Activated CD8-positive, alpha-beta memory T cell treated with anti-CD3 and anti-CD28 coated beads, Interleukin-2, amount 50 U/mL, for 24 hours (primary cell): ENCODE measurements around the gene CTTNBP2NL.
"Not testable (repeated sequence)": the region's sequence is repeated elsewhere in the genome, so short reads cannot be mapped to it uniquely, and the experiment has no call there.

Experiments used
- DNase-seq: peaks from one replicate; pipeline ENCODE4 v3.0.0-alpha.2; 2020; ENCODE audit errors: extremely low read depth

The CTTNBP2NL gene

DNA sequence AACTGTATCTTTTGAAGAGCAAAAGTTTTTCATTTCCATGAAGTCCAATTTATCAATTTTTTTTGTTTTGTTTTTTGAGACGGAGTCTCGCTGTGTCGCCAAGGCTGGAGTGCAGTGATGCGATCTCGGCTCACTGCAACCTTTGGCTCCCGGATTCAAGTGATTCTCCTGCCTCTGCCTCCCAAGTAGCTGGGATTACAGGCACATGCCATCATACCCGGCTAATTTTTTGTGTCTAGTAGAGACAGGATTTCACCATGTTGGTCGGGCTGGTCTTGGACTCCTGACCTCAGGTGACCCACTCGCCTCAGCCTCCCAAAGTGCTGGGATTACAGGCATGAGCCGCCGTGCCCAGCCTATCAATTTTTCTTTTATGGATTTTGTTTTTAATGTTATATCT lies 27.7 kb downstream of the CTTNBP2NL start:
- DNase-seq, result not testable (repeated sequence)

DNA sequence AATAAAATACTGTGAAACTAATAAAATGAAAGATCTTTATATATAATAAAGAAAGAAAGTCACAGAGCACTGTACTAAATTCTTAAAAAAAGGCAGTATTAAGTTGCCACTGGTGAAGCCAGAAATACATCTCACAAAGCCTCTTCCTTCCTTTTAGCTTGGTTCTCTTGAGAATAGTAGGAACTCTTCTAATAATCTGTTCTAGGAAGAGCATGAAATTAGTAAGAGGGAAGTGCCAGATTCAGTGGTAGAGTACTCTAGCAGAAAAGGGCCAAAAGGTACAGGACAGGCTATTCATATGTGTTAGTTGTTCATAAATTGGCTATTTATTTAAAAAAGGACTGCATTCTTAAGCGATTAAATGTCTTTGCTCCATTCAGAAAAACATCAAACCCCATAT lies 33.7 kb downstream of the CTTNBP2NL start:
- DNase-seq, result no peak

DNA sequence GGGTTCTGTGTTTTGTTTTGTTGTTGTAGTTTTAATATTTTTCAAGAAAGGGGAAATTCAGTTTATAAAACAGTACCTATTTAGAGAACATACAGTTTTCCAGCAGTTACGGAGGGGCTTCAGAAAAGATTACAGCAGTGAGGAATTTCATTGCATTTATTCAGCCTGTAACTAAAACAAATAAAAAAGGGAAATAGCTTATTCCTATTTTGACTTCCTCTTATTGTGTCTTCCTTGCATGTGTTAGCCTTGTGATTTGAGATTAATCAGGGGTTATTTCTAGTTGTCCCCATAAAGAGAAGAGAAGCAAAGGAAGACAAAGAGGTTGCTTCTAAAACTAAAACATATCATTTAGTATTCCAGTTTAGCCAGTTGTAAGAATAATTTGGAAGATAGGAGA lies 35.0 kb downstream of the CTTNBP2NL start:
- no peak for DNase-seq

DNA sequence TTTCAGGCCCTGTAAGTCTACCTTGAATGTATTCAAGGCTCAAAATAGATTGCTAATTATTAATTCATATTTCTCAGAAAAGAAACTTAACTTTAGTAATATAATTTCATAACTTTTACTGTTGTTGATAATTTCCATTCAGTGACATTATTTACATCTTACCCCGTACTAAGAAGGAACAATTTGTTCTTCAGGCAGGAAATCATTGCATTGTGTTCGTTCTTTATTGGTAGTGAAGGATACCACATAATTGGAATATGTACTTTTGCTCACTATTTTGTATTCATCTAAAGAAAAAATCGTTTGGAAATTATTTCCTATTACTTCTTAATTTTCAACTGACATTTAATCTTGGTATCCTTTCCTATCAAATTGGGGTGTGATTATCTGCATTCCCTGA lies 39.4 kb downstream of the CTTNBP2NL start:
- no peak for DNase-seq

DNA sequence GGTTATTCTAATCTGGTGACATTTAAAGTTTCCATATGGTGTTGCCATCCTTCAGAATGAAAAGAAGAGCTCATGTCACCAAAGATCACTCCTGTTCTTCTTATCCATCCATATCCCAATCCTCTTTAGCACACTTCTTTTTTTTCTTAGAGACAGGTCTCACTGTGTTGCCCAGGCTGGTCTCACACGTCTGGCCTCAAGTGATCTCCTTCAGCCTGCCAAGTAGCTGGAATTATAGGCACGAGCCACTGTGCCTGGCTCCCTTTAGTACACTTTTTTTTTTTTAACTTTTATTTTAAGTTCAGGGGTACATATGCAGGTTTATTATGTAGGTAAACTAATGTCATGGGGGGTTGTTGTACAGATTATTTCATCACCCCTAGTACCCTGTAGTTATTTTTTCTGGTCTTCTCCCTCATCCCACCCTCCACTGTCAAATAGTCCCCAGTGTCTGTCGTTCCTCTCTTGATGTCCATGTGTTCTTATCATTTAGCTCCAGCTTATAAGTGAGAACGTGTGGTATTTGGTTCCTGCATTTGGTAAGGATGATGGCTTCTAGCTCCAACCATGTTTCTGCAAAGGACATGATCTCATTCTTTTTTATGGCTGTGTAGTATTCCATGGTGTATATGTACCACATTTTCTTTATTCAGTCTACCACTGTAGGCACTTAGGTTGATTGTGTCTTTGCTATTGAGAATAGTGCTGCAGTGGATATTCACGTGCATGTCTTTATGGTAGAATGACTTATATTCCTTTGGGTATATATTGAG lies 40.6 kb downstream of the CTTNBP2NL start:
- no peak for DNase-seq

DNA sequence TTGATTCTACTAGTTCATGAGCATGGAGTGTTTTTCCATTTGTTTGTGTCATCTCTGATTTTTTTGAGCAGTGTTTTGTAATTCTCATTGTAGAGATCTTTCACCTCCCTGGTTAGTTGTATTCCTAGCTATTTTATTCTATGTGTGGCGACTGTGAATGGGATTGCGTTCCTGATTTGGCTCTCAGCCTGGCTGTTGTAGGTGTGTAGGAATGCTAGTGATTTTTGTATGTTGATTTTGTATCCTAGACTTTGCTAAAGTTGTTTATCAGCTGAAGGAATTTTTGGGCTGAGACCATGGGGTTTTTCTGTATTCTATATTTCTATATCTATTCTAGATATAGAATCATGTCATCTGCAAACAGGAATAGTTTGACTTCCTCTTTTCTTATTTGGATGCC lies 42.1 kb downstream of the CTTNBP2NL start:
- not testable (repeated sequence) for DNase-seq

DNA sequence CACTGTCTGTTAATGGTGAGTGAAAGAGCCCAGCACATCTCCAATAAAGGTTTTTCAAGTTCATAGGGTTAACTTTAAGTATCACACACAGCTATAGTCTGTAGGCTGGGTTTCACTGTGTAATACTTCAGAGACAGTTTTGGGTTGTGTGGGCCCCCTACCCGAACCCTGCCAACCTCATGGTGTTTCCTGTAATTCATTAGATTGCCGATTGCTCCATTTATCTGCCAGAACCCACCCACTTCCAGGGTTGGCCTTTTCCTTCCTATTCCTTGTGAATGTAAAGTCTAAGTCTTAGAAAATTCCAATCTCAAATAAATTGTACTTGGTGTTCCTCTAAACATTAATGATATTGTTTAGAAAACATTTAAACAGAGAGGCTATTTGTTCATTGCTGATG lies 43.6 kb downstream of the CTTNBP2NL start:
- no peak for DNase-seq

DNA sequence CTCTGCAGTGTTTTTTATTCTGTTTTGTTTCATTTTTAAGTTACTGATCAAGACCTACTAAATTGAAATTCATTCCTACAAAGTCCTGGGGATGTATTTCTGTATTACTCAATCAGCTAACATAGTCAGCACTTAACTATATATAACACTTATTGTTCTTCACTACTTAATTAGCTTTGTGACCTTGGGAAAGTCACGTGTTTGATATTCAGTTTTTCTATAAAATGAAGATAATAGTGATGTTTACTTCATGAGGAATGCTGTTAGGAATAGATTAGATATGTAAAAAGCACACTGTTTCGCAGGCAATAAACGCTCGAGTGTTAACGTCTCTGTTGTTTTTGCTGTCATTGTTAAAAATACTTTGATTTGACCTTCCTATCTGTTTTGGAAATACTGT lies 44.6 kb downstream of the CTTNBP2NL start:
- no peak for DNase-seq

DNA sequence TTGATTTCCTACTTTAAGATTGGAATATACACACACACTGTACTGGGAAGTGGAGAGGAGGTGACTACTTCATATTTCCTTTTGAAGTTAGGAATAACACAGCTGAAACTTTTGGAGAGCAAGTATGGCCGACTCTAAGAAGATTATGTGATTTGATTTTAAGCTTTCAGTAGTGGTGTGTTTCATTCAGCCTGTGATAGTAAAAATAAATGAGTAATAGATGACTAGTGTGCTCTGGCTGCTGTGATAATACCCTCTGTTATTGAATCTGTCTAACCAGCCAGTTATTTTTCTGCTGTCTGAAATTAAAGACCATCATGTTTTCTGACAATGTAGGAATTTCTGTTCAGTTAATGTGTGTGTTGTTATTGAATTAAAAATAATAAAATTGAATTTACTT lies 48.3 kb downstream of the CTTNBP2NL start:
- no peak for DNase-seq

DNA sequence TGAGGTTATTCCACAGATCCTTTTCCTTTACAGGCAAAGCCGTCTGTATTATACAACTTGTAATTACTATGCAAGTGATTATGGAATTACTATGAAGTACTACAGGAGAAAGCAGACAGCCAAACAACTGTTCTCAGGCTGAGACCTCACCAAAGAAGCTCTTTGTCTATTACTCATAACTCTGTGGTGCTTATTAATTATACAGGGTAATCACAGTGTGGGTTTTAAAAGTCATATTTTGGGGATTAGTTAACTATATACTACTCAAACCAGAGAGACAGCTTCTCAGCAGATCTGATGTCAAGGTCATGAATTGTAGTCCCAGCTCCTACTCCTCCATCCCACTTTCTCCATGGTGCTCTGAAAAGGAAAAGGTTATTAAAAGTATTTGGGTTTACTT lies 49.6 kb downstream of the CTTNBP2NL start:
- DNase-seq, result no peak

DNA sequence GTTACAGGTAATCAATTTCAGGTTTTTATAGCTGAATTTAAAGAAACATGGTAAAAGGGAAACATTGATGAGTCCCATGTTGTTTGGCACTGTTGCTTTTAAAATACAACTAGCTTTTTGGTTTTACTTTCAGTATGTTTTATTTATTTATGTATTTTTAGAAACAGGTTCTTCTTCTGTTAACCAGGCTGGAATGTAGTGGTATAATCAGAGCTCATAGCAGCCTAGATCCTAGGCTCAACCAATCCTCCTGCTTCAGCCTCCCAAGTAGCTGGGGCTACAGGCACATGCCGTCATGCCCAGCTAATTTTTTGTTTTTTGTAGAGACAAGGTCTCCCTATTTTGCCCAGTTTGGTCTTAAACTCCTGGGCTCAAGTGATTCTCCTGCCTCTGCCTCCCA lies 50.4 kb downstream of the CTTNBP2NL start:
- DNase-seq, result no peak

DNA sequence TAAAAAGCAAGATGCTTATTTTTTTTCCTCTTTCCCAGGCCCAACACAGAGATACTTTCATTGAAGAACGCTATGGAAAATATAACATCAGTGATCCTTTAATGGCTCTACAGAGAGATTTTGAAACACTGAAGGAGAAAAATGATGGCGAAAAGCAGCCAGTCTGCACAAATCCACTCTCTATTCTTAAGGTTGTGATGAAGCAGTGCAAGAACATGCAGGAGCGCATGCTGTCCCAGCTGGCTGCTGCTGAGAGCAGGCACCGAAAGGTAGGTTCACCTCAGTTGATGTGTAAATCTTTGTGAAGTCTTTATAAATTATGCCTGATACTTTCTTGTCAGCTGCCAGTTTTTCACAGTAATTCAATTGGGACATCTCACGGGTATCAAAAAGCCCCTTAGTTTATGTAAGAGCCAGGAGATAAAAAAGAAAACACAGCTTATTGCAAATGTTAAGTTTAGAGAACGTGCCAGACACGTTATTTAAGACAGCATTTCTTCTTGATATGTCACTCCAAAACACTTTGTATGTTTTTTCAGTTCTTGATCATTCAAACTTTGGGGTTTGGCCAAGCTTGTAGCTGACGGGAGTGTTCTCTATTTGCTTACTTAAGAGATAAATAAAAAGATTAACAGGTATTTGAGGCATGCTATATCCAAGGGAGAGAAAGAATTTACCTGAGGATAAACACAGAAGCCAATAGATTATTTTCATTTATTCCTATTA lies 53.1 kb downstream of the CTTNBP2NL start:
- DNase-seq, result no peak

DNA sequence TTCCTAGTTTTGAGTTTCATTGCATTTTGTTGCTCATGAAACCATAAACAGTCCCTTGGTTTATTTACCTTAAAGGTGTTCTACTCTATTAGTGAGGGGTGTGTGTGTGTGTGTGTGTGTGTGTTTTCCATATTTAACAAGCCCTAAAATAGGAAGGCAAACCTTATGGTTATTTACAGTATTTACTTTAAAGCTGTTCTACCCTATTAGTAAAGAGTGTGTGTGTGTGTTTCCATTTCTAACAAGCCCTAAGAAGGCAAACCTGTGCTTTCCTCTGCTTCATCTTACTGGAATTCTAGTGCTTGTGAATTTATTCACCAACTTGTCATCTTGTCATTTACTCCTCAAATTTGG lies 53.6 kb downstream of the CTTNBP2NL start:
- DNase-seq, result no peak

DNA sequence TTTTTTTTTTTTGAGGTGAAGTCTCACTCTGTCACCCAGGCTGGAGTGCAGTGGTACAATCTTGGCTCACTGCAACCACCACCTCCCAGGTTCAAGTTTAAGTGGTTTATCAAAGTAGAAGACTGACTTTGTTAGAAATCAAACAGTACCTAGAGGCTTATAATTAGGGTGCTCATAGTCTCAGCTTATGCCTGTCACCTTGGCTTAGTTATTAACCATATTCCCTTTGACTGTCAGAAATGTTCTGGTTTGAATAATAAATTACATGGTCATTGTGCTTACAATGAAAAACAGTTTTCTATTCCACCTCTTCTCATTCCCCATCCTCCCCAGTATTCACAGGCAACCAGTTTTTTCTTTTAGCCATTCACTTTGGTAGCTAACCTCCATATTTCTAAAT lies 54.8 kb downstream of the CTTNBP2NL start:
- no peak for DNase-seq

DNA sequence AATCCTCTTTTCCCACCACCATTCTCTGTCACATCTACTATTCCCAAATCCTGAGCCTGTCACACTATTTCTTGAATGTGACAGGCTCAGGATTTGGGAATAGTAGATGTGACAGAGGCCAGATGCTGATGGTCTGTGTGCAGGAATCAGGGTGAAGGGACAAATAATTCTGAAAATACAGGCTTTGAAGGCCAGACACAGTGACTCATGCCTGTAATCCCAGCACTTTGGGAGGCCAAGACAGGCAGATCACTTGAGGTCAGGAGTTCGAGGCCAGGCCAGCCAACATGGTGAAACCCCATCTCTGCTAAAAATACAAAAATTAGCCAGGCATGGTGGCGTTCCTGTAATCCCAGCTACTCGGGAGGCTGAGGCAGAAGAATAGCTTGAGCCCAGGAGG lies 55.3 kb downstream of the CTTNBP2NL start:
- not testable (repeated sequence) for DNase-seq

DNA sequence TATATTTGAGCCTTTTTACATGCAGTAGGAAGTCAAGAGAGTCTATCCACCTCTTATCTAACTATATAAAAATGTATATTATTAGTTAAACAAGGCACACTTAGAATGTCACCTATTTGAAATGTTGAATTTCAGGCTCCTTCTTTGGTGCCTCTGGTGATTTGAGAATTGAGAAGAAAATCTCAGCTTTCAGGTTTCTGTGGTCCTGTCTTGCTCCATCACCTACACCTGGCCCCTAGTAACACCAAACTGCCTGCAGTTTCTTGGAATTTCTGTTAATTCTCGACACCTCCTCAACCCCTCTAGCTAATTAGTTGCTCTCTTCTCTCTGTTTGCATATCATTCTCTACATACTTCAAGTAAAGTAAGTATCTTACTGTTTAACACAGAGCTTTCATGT lies 57.9 kb downstream of the CTTNBP2NL start:
- DNase-seq, result no peak

DNA sequence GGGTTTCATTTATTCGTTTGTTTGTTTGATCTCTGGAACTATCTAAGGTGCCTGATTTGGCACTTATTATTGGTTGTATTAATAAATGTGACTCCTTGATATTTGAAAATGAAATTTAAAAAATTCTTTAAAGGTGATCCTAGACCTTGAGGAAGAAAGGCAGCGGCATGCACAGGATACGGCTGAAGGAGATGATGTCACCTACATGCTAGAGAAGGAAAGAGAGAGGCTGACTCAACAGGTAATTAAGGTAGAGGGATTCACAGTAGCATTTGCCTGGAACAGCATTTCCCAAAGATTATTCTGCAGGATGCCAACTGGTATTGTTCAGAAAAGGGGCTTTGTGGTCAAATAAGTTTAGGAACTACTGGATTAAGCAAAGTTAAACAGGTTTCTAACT lies 58.3 kb downstream of the CTTNBP2NL start:
- DNase-seq, result no peak

DNA sequence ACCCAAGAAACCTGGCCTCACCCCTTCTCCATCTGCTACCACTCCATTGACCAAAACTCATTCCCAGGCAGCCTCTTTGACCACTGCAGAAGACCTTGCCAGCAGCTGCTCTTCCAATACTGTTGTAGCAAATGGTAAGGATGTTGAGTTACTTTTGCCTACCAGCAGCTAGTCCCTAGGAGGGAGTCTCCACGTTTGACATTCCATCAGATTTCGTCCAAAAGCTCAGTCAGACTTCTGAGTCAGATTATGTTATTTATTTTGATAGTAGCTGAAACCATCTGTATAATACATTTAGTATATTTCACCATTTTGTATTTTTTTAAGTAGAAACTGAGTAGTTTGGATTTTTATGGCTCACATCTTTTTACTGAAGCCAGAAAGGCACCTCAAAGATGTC lies 61.2 kb downstream of the CTTNBP2NL start:
- no peak for DNase-seq

DNA sequence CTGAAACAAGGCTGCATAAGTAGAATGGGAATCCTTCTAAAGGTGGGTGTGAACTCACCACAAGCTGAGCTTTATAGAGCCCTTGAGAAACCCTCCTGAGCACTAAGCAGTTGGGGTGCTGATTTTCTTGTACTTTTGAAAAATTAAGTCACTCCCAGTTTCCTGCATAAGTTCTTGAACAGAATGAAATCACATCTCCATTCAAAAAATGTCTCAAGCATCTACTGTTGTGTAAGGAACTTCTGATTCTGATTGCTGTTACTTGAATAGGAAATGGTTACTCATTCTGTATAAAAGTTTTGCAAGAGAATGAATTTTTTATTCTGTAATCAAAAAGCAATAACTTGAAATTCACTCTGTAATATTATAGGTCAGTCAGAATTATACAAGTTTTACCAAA lies 61.9 kb downstream of the CTTNBP2NL start:
- DNase-seq, result no peak

DNA sequence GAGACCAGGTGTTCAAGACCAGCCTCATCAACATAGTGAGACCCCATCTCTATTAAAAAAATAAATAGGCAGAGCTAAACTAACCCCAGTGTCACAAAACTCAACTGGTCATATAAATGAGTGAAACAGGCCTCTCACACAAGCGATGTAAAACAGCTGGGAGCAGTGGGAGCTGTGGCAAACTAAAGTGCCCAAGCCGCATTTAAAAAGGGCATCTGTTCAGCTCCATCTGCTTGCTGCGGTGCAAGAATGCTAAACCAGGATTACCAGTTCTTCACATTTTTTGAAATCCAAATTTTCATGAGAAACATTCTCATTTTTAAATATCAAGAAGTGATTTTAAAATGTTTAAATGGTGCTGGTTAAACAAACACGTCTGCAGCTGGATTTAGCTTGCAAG lies 62.7 kb downstream of the CTTNBP2NL start:
- DNase-seq, result no peak

DNA sequence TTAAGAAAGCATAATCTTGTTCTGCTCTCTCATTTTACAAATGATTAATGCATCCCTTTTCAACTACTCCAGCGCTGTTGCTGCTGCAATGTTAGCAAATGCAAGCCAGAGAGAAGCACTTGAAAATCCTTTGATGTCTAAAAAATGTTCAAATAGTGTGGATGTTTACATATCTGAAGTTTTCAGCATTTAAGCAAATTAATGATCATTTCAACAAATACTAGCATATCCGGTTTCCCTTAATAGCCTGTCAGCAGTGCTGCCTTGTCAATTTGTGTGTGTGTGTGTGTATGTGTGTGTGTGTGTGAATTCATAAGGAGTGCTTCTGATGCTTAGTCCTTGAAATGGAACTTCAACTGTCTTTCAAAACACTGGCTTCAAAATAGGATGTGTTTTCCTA lies 64.6 kb downstream of the CTTNBP2NL start:
- DNase-seq, result no peak

DNA sequence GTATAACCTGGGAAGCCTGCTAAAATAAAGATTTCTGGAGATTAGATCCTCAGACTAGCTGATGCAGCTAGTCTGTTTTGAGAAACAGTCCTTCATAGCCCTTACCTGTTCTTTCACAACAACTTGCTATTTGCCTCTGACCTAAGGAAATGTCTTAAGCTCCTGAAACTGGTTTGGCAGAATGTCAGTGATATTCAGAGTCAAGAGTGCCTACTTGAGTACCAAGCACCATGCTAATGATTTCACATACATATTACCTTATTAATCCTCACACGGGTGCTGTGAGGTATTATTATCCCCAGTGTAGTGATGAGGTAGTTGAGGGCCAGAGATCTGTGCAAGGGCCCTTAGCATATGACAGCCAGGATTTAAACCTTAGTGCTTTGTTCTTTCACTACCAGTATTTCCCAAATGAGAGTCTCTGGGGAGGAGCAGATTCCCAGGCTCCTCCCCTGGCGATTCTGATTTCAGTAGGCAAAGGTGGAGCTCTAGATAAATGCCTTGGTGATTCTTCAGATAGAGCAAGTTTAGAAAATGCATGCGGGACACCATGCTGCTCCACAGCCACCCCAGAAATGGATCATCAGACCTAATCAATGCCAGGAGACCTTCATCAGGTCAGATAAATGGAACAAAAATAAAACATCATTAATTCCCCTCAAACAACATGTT lies 65.3 kb downstream of the CTTNBP2NL start:
- no peak for DNase-seq

DNA sequence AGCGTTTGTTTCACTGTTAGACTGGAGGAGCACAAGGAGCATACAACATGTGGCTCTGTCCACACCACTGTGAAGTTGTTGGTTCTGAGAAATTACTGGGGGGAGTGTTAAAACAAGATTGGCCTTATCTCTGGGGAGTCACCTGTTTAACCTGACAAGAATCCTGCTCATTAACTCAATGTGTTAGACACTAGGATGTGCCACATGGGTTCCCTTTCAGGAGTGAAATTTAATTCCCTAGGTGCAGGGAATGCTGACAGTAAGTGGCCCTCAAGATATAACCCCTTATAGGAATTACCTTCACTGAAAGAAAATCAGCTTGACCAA lies 66.9 kb downstream of the CTTNBP2NL start:
- no peak for DNase-seq
